ENCODE results near the gene PPM1H. TPM values are rescaled to one million over a fixed set of nuclear protein-coding genes. Genes with fewer than 3 reads are reported as not detected.

Gene PPM1H
- total RNA-seq, 4 donors from 2014 or later: 0.83 to 3.0 (median 2.3) TPM

- Histone ChIP-seq H3K27me3 (peaks cover 0 to 3% (median 0%) of the 10 kb centered on the region in 4 donors), H3K4me3 (no peak overlapping the region), H3K4me1 (peaks cover 0 to 10% (median 0%) of the 10 kb centered on the region in 4 donors), H3K27ac (replicated peaks in 1 of 4) (no peak overlapping the region), H3K9me3 (no peaks in the 10 kb centered on the region), H3K36me3 (no peaks in the 10 kb centered on the region)
- DNase-seq (ENCODE audit: extremely low spot score): peak; percentile 3
- TF ChIP-seq POLR2AphosphoS5 (IDR thresholded peaks at IDR 0.05) (no peak), CTCF (IDR thresholded peaks at IDR 0.05) (no peak), POLR2A (IDR thresholded peaks at IDR 0.05; ENCODE audit: low read depth) (no peak), EP300 (IDR thresholded peaks at IDR 0.05) (no peak)
- WGBS: 67% methylated on average over 7 of the region's 7 CpGs
- intact Hi-C loops (cut with DNase I): no loop called here
Measured at GRCh38 chr12:62916632-62917425, 18.1 kb downstream of the PPM1H start.

DNA sequence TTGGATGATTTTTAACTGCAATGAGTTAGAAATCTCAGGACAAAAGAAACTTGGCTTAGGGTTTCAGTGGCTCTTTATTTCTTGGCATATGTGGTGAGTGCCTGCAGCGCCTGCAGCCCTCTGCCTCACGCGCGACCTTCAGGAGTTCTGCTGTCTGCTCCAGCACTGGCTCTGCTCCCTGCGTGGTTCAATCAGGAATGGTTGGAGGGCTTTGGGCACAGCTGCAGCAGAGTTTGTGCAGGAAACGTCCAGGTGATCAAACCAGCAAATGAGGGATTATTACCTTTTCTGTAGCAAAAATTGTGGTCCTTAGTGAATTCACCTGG is 19.8 kb downstream of the PPM1H start:
- DNase-seq (ENCODE audit: extremely low spot score): peak; percentile 34
- WGBS: 79% methylated on average over 6 of the region's 6 CpGs
- H3K4me1 ChIP-seq: peaks cover 0 to 10% (median 0%) of the 10 kb centered on the region in 4 donors
- no peak overlapping the region for H3K27ac ChIP-seq (replicated peaks in 1 of 4)
- no peaks in the 10 kb centered on the region for H3K36me3 ChIP-seq
- H3K27me3 ChIP-seq: peaks cover 0 to 3% (median 0%) of the 10 kb centered on the region in 4 donors
- H3K9me3 ChIP-seq: no peaks in the 10 kb centered on the region
- no peak overlapping the region for H3K4me3 ChIP-seq
- no peak for TF ChIP-seq EP300 (IDR thresholded peaks at IDR 0.05)
- TF ChIP-seq POLR2A (IDR thresholded peaks at IDR 0.05; ENCODE audit: low read depth): no peak
- no peak for TF ChIP-seq CTCF (IDR thresholded peaks at IDR 0.05)
- intact Hi-C loops (cut with DNase I): no loop called here

GRCh38 chr12:62914443-62915203 is 20.3 kb downstream of the PPM1H start:
- 75% methylated on average over 7 of the region's 7 CpGs for WGBS
- Histone ChIP-seq H3K9me3 (no peaks in the 10 kb centered on the region), H3K27me3 (peaks cover 0 to 3% (median 0%) of the 10 kb centered on the region in 4 donors), H3K36me3 (no peaks in the 10 kb centered on the region), H3K27ac (replicated peaks in 1 of 4) (no peak overlapping the region), H3K4me1 (peaks cover 0 to 7% (median 0%) of the 10 kb centered on the region in 4 donors), H3K4me3 (no peak overlapping the region)
- peak; percentile 21 for DNase-seq (ENCODE audit: extremely low spot score)
- intact Hi-C loops (cut with DNase I): no loop called here
- no peak for TF ChIP-seq POLR2A (IDR thresholded peaks at IDR 0.05; ENCODE audit: low read depth)
- no peak for TF ChIP-seq POLR2AphosphoS5 (IDR thresholded peaks at IDR 0.05)
- no peak for TF ChIP-seq EP300 (IDR thresholded peaks at IDR 0.05)
- no peak for TF ChIP-seq CTCF (IDR thresholded peaks at IDR 0.05)

- Histone ChIP-seq H3K9me3 (no peaks in the 10 kb centered on the region), H3K27me3 (peaks cover 0 to 3% (median 0%) of the 10 kb centered on the region in 4 donors), H3K36me3 (no peaks in the 10 kb centered on the region), H3K27ac (replicated peaks in 1 of 4) (no peak overlapping the region), H3K4me3 (no peak overlapping the region), H3K4me1 (peaks cover 0 to 4% (median 0%) of the 10 kb centered on the region in 4 donors)
- 92% methylated on average over 6 of the region's 6 CpGs for WGBS
- peak; percentile 19 for DNase-seq (ENCODE audit: extremely low spot score)
- TF ChIP-seq POLR2AphosphoS5 (IDR thresholded peaks at IDR 0.05) (no peak), EP300 (IDR thresholded peaks at IDR 0.05) (no peak)
- intact Hi-C loops (cut with DNase I): no loop called here
Measured at GRCh38 chr12:62913380-62913779, 21.6 kb downstream of the PPM1H start.

GRCh38 chr12:62912644-62913043 is 22.3 kb downstream of the PPM1H start:
- 39% methylated on average over 4 of the region's 4 CpGs for WGBS
- intact Hi-C loops (cut with DNase I): no loop called here
- Histone ChIP-seq H3K4me1 (peaks cover 0 to 4% (median 0%) of the 10 kb centered on the region in 4 donors), H3K36me3 (no peaks in the 10 kb centered on the region), H3K27me3 (peaks cover 0 to 3% (median 0%) of the 10 kb centered on the region in 4 donors), H3K9me3 (no peaks in the 10 kb centered on the region), H3K27ac (replicated peaks in 1 of 4) (no peak overlapping the region), H3K4me3 (no peak overlapping the region)
- peak; percentile 3 for DNase-seq (ENCODE audit: extremely low spot score)
- TF ChIP-seq POLR2A (IDR thresholded peaks at IDR 0.05; ENCODE audit: low read depth): no peak
